Trophoblast cell (in vitro differentiated cells and primary cell): ENCODE results near the gene SYT3.
A peak's percentile ranks its signal among the peaks of the same experiment; 100 is the strongest.
"Not testable (repeated sequence)": the region's sequence is repeated elsewhere in the genome, so short reads cannot be mapped to it uniquely, and the experiment has no call there.

Experiments used
- DNase-seq, 2 donors: peaks; one replicate each; pipeline ENCODE4 v3.0.0-alpha.2; 2016
- H2AFZ ChIP-seq: 2 replicates; pipeline ENCODE4 v1.6.1; 2013; ENCODE audit warnings: low read length, moderate library complexity, mild to moderate bottlenecking; ENCODE audit not compliant: insufficient read depth, poor library complexity
- H2AK5ac ChIP-seq: 2 replicates; pipeline ENCODE4 v1.6.1; 2013; ENCODE audit warnings: mild to moderate bottlenecking, low read length
- H2BK120ac ChIP-seq: 2 replicates; pipeline ENCODE4 v1.6.1; 2013; ENCODE audit warnings: low read length, mild to moderate bottlenecking, moderate library complexity; ENCODE audit not compliant: insufficient read depth, poor library complexity
- H2BK12ac ChIP-seq: 2 replicates; pipeline ENCODE4 v1.6.1; 2013; ENCODE audit warnings: mild to moderate bottlenecking, low read length, moderate library complexity
- H2BK5ac ChIP-seq: 2 replicates; pipeline ENCODE4 v1.6.1; 2013; ENCODE audit warnings: low read length, low read depth, moderate library complexity, mild to moderate bottlenecking; ENCODE audit not compliant: poor library complexity
- H3K14ac ChIP-seq: 2 replicates; pipeline ENCODE4 v1.6.1; 2013; ENCODE audit warnings: mild to moderate bottlenecking, low read length
- H3K18ac ChIP-seq: 2 replicates; pipeline ENCODE4 v1.6.1; 2013; ENCODE audit warnings: mild to moderate bottlenecking, low read length
- H3K23ac ChIP-seq: 2 replicates; pipeline ENCODE4 v1.6.1; 2013; ENCODE audit warnings: low read length
- H3K27ac ChIP-seq: 2 replicates; pipeline ENCODE4 v1.5.1; 2013; ENCODE audit warnings: low read depth, mild to moderate bottlenecking, inconsistent platforms, low read length, moderate library complexity
- H3K27me3 ChIP-seq: 2 replicates; pipeline ENCODE4 v1.6.1; 2013; ENCODE audit warnings: inconsistent platforms, mild to moderate bottlenecking, low read length, moderate library complexity; ENCODE audit not compliant: insufficient read depth
- H3K36me3 ChIP-seq, 2 experiments: 1 replicate in 1 of 2; 2 replicates in 1 of 2; pipeline ENCODE4 v1.6.1; 2013; ENCODE audit warnings: low read length in 2 of 2, mild to moderate bottlenecking in 2 of 2, moderate library complexity in 1 of 2; ENCODE audit not compliant: insufficient read depth in 2 of 2, control insufficient read depth in 1 of 2
- H3K4ac ChIP-seq: 2 replicates; pipeline ENCODE4 v1.6.1; 2013; ENCODE audit warnings: low read depth, mild to moderate bottlenecking, low read length, moderate library complexity
- H3K4me1 ChIP-seq, 2 experiments: 1 replicate in 1 of 2; 2 replicates in 1 of 2; pipeline ENCODE4 v1.6.1; 2013; ENCODE audit warnings: low read length in 2 of 2, mild to moderate bottlenecking in 2 of 2, moderate library complexity in 1 of 2; ENCODE audit not compliant: insufficient read depth in 2 of 2, control insufficient read depth in 1 of 2
- H3K4me2 ChIP-seq: 2 replicates; pipeline ENCODE4 v1.6.1; 2013; ENCODE audit warnings: inconsistent platforms, mild to moderate bottlenecking, low read length, moderate library complexity
- H3K4me3 ChIP-seq: 2 replicates; pipeline ENCODE4 v1.5.1; 2013; ENCODE audit warnings: mild to moderate bottlenecking, low read depth, low read length, inconsistent platforms
- H3K79me1 ChIP-seq: one replicate; pipeline ENCODE4 v1.6.1; 2013; ENCODE audit warnings: low read length
- H3K79me2 ChIP-seq: 2 replicates; pipeline ENCODE4 v1.6.1; 2013; ENCODE audit warnings: low read length, mild to moderate bottlenecking; ENCODE audit not compliant: control insufficient read depth, insufficient read depth, poor library complexity
- H3K9ac ChIP-seq: 2 replicates; pipeline ENCODE4 v1.6.1; 2013; ENCODE audit warnings: mild to moderate bottlenecking, low read length
- H3K9me3 ChIP-seq: 2 replicates; pipeline ENCODE4 v1.6.1; 2013; ENCODE audit warnings: low read depth, mild to moderate bottlenecking, control low read depth, inconsistent platforms, low read length; ENCODE audit not compliant: insufficient read depth
- H4K12ac ChIP-seq: 2 replicates; pipeline ENCODE4 v1.6.1; 2013; ENCODE audit warnings: low read depth, mild to moderate bottlenecking, low read length, moderate library complexity
- H4K8ac ChIP-seq: 2 replicates; pipeline ENCODE4 v1.6.1; 2013; ENCODE audit warnings: low read depth, mild to moderate bottlenecking, low read length, moderate library complexity
- H4K91ac ChIP-seq: one replicate; pipeline ENCODE4 v1.6.1; 2013; ENCODE audit warnings: low read depth, mild to moderate bottlenecking, low read length, moderate library complexity
- WGBS: extraction: QIAGEN DNeasy Blood & Tissue Kit; methylation state at CpG from one replicate; pipeline ENCODE4 v1.1.7; 2013; ENCODE audit warnings: missing lambda C conversion rate; ENCODE audit not compliant: insufficient read length, insufficient coverage; ENCODE audit errors: extremely low coverage; 5-methylcytosine and 5-hydroxymethylcytosine counted together

The SYT3 gene

GRCh38 chr19:50599427-50599826, 40.3 kb downstream of the SYT3 start:
- Histone ChIP-seq H3K9me3 (no peaks in the 10 kb centered on the region), H3K4ac (no peak overlapping the region), H3K79me2 (no peaks in the 10 kb centered on the region), H3K23ac (no peak overlapping the region), H2AK5ac (no peak overlapping the region), H3K9ac (no peak overlapping the region), H3K14ac (no peak overlapping the region), H3K36me3 (no peaks in the 10 kb centered on the region), H3K18ac (no peak overlapping the region), H3K4me2 (no peak overlapping the region), H4K12ac (no peak overlapping the region), H3K27ac (no peak overlapping the region), H2BK120ac (no peak overlapping the region), H4K8ac (no peak overlapping the region), H2BK12ac (no peak overlapping the region), H4K91ac (no peak overlapping the region), H3K27me3 (no peaks in the 10 kb centered on the region), H3K79me1 (no peaks in the 10 kb centered on the region), H2BK5ac (no peak overlapping the region), H3K4me1 (no peaks in the 10 kb centered on the region), H3K4me3 (no peak overlapping the region), H2AFZ (no peak overlapping the region)
- no CpG with 5 or more reads among the region's 9 CpGs for WGBS
- DNase-seq, result no peak

- no peak overlapping the region for H3K9ac ChIP-seq
- no peak overlapping the region for H3K23ac ChIP-seq
- H3K4me1 ChIP-seq, result no peaks in the 10 kb centered on the region
- no peak overlapping the region for H3K4ac ChIP-seq
- H3K79me2 ChIP-seq, result no peaks in the 10 kb centered on the region
- H2AFZ ChIP-seq, result no peak overlapping the region
- no peak overlapping the region for H3K14ac ChIP-seq
- H4K8ac ChIP-seq, result no peak overlapping the region
- no peak overlapping the region for H2BK120ac ChIP-seq
- H3K27me3 ChIP-seq, result no peaks in the 10 kb centered on the region
- no peak overlapping the region for H2AK5ac ChIP-seq
- H4K12ac ChIP-seq, result no peak overlapping the region
- no peak overlapping the region for H4K91ac ChIP-seq
- no peak for DNase-seq
- H3K4me2 ChIP-seq, result no peak overlapping the region
- no peaks in the 10 kb centered on the region for H3K79me1 ChIP-seq
- H3K27ac ChIP-seq, result no peak overlapping the region
- no peak overlapping the region for H3K4me3 ChIP-seq
- H2BK5ac ChIP-seq, result no peak overlapping the region
- H2BK12ac ChIP-seq, result no peak overlapping the region
- H3K18ac ChIP-seq, result no peak overlapping the region
- H3K9me3 ChIP-seq, result no peaks in the 10 kb centered on the region
- no peaks in the 10 kb centered on the region for H3K36me3 ChIP-seq
- WGBS, result no CpG with 5 or more reads among the region's 3 CpGs
These were observed 49.5 kb downstream of the SYT3 start for GRCh38 chr19:50590191-50590590.

- H3K79me1 ChIP-seq, H3K36me3 ChIP-seq, H2AK5ac ChIP-seq, H3K9me3 ChIP-seq, H3K4me2 ChIP-seq, H2AFZ ChIP-seq, H3K4me3 ChIP-seq, H3K14ac ChIP-seq, H3K4me1 ChIP-seq, H3K79me2 ChIP-seq, H3K23ac ChIP-seq, H3K18ac ChIP-seq, H4K91ac ChIP-seq, H4K8ac ChIP-seq, H2BK5ac ChIP-seq, H3K4ac ChIP-seq, H3K27me3 ChIP-seq, H3K9ac ChIP-seq, DNase-seq, H4K12ac ChIP-seq, H2BK12ac ChIP-seq, H2BK120ac ChIP-seq: not testable (repeated sequence)
- WGBS, result no CpG with 5 or more reads among the region's 24 CpGs
- peak overlapping the region; percentile 43 for H3K27ac ChIP-seq
These were observed 57.7 kb downstream of the SYT3 start for GRCh38 chr19:50581795-50582660.

GRCh38 chr19:50580970-50581634, 58.6 kb downstream of the SYT3 start:
- no peak overlapping the region for H2BK120ac ChIP-seq
- WGBS, result no CpG with 5 or more reads among the region's 13 CpGs
- no peak overlapping the region for H3K4ac ChIP-seq
- no peak overlapping the region for H2BK5ac ChIP-seq
- H3K4me1 ChIP-seq, result peaks cover 3 to 7% of the 10 kb centered on the region in 2 experiments
- H3K14ac ChIP-seq, result no peak overlapping the region
- H3K27ac ChIP-seq, result peak overlapping the region; percentile 43
- H3K4me2 ChIP-seq, result no peak overlapping the region
- no peak overlapping the region for H2AFZ ChIP-seq
- no peak overlapping the region for H4K91ac ChIP-seq
- H2AK5ac ChIP-seq, result no peak overlapping the region
- no peak overlapping the region for H2BK12ac ChIP-seq
- no peaks in the 10 kb centered on the region for H3K79me2 ChIP-seq
- H3K79me1 ChIP-seq, result peaks cover 2% of the 10 kb centered on the region
- H3K9ac ChIP-seq, result no peak overlapping the region
- no peak for DNase-seq
- H3K4me3 ChIP-seq, result no peak overlapping the region
- H3K18ac ChIP-seq, result no peak overlapping the region
- no peak overlapping the region for H4K8ac ChIP-seq
- H3K9me3 ChIP-seq, result peaks cover 4% of the 10 kb centered on the region
- no peak overlapping the region for H3K23ac ChIP-seq
- no peaks in the 10 kb centered on the region for H3K27me3 ChIP-seq
- no peak overlapping the region for H4K12ac ChIP-seq
- no peaks in the 10 kb centered on the region for H3K36me3 ChIP-seq
